Endodermal cell (in vitro differentiated cells): ENCODE data around the gene APEX1. TPM values are rescaled to one million over a fixed set of nuclear protein-coding genes. Genes with fewer than 3 reads are reported as not detected.

Experiments used
- DNase-seq: peaks from one replicate; pipeline ENCODE4 v3.0.0-alpha.2; 2017
- H3K27ac ChIP-seq: 2 replicates; pipeline ENCODE4 v1.5.1; 2013; ENCODE audit warnings: mild to moderate bottlenecking, low read depth, low read length, moderate library complexity
- H3K27me3 ChIP-seq: 2 replicates; pipeline ENCODE4 v1.6.1; 2013; ENCODE audit warnings: mild to moderate bottlenecking, low read length, moderate library complexity; ENCODE audit not compliant: insufficient read depth, control insufficient read depth, poor library complexity, severe bottlenecking
- H3K36me3 ChIP-seq: 2 replicates; pipeline ENCODE4 v1.7.0; 2013; ENCODE audit warnings: mild to moderate bottlenecking, low read length, moderate library complexity; ENCODE audit not compliant: control insufficient read depth, insufficient read depth
- H3K4me1 ChIP-seq: one replicate; pipeline ENCODE4 v1.7.0; 2013; ENCODE audit warnings: low read length; ENCODE audit not compliant: control insufficient read depth, insufficient read depth
- H3K4me3 ChIP-seq: 2 replicates; pipeline ENCODE4 v1.5.1; 2013; ENCODE audit warnings: mild to moderate bottlenecking, low read length, moderate library complexity
- H3K9ac ChIP-seq: 2 replicates; pipeline ENCODE4 v1.6.1; 2013; ENCODE audit warnings: mild to moderate bottlenecking, low read length, moderate library complexity; ENCODE audit not compliant: poor library complexity, severe bottlenecking; ENCODE audit errors: extremely low read depth
- H3K9me3 ChIP-seq: 2 replicates; pipeline ENCODE4 v1.6.1; 2013; ENCODE audit warnings: mild to moderate bottlenecking, low read length, moderate library complexity; ENCODE audit not compliant: control insufficient read depth
- H3K27ac Mint-ChIP-seq: 2 replicates; pipeline ENCODE4 v1.8.0; 2020; ENCODE audit warnings: mixed read lengths
- H3K27me3 Mint-ChIP-seq: 2 replicates; pipeline ENCODE4 v1.8.0; 2021; ENCODE audit warnings: mild to moderate bottlenecking, mixed read lengths; ENCODE audit not compliant: insufficient read depth
- H3K36me3 Mint-ChIP-seq: 2 replicates; pipeline ENCODE4 v1.8.0; 2020; ENCODE audit warnings: low read depth, mixed read lengths
- H3K4me1 Mint-ChIP-seq: 2 replicates; pipeline ENCODE4 v1.8.0; 2020; ENCODE audit warnings: mixed read lengths
- H3K4me3 Mint-ChIP-seq: 2 replicates; pipeline ENCODE4 v1.8.0; 2020; ENCODE audit warnings: mild to moderate bottlenecking, moderate library complexity, mixed read lengths
- H3K9me3 Mint-ChIP-seq: 2 replicates; pipeline ENCODE4 v1.8.0; 2020; ENCODE audit warnings: mild to moderate bottlenecking, mixed read lengths
- WGBS, 2 experiments: methylation state at CpG; one replicate each; pipeline versions ENCODE4 v1.1.5 to v1.1.7; 2013; ENCODE audit warnings: missing lambda C conversion rate in 2 of 2, mixed read lengths in 1 of 2; ENCODE audit not compliant: insufficient coverage in 1 of 2, insufficient read length in 1 of 2; 5-methylcytosine and 5-hydroxymethylcytosine counted together
- total RNA-seq, 2 donors: library from RNA; stranded (reverse); fragmentation: NEBNext Ultra II Directional in 1 of 2; extraction: Animal tissue kit (Norgen Biotek cat#: 25700) in 1 of 2; gene quantifications; 2 replicates in 1 of 2; 3 replicates in 1 of 2; pipeline ENCODE4 v1.2.1, GENCODE V29; 2021
- TF ChIP-seq, protein P1 (sequence below): fragments of 200-600 bp; sonication (generic); conservative IDR thresholded peaks from 2 replicates; pipeline ENCODE4 v1.5.0; 2021; ENCODE audit warnings: antibody characterized with exemption, mild to moderate bottlenecking

Gene APEX1
- total RNA-seq, 2 donors from 2014 or later: 228 to 249 TPM

GRCh38 chr14:20418501-20418909, 36.5 kb upstream of the APEX1 start:
- H3K36me3 Mint-ChIP-seq: no peaks in the 10 kb centered on the region

GRCh38 chr14:20419419-20419818, 35.6 kb upstream of the APEX1 start:
- no peaks in the 10 kb centered on the region for H3K9me3 Mint-ChIP-seq
- H3K36me3 Mint-ChIP-seq: no peaks in the 10 kb centered on the region
- no peak overlapping the region for H3K27ac Mint-ChIP-seq
- peaks cover 29% of the 10 kb centered on the region for H3K4me1 Mint-ChIP-seq
- Histone ChIP-seq H3K4me3 (no peak overlapping the region), H3K27ac (no peak overlapping the region), H3K9me3 (no peaks in the 10 kb centered on the region), H3K9ac (no peak overlapping the region), H3K4me1 (peaks cover 9% of the 10 kb centered on the region), H3K36me3 (no peaks in the 10 kb centered on the region), H3K27me3 (no peaks in the 10 kb centered on the region)
- no peak for DNase-seq
- TF ChIP-seq, protein P1, sequence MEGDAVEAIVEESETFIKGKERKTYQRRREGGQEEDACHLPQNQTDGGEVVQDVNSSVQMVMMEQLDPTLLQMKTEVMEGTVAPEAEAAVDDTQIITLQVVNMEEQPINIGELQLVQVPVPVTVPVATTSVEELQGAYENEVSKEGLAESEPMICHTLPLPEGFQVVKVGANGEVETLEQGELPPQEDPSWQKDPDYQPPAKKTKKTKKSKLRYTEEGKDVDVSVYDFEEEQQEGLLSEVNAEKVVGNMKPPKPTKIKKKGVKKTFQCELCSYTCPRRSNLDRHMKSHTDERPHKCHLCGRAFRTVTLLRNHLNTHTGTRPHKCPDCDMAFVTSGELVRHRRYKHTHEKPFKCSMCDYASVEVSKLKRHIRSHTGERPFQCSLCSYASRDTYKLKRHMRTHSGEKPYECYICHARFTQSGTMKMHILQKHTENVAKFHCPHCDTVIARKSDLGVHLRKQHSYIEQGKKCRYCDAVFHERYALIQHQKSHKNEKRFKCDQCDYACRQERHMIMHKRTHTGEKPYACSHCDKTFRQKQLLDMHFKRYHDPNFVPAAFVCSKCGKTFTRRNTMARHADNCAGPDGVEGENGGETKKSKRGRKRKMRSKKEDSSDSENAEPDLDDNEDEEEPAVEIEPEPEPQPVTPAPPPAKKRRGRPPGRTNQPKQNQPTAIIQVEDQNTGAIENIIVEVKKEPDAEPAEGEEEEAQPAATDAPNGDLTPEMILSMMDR: no peak
- WGBS, 2 experiments: 100% methylated on average over 1 of the region's 1 CpG
- no peaks in the 10 kb centered on the region for H3K27me3 Mint-ChIP-seq
- no peak overlapping the region for H3K4me3 Mint-ChIP-seq

More at GRCh38 chr14:20418501-20418909, 36.5 kb upstream of the APEX1 start:
- Mint-ChIP-seq H3K27me3 (no peaks in the 10 kb centered on the region), H3K4me3 (no peak overlapping the region), H3K27ac (peak overlapping the region; percentile 13), H3K9me3 (no peaks in the 10 kb centered on the region), H3K4me1 (peaks cover 33% of the 10 kb centered on the region)
- Histone ChIP-seq H3K27ac (no peak overlapping the region), H3K9ac (no peak overlapping the region), H3K4me3 (no peak overlapping the region), H3K36me3 (no peaks in the 10 kb centered on the region), H3K4me1 (peaks cover 9% of the 10 kb centered on the region), H3K9me3 (no peaks in the 10 kb centered on the region), H3K27me3 (no peaks in the 10 kb centered on the region)
- 84 to 89% methylated on average over 2 of the region's 2 CpGs for WGBS, 2 experiments
- TF ChIP-seq, protein P1: no peak
- DNase-seq: no peak

DNA sequence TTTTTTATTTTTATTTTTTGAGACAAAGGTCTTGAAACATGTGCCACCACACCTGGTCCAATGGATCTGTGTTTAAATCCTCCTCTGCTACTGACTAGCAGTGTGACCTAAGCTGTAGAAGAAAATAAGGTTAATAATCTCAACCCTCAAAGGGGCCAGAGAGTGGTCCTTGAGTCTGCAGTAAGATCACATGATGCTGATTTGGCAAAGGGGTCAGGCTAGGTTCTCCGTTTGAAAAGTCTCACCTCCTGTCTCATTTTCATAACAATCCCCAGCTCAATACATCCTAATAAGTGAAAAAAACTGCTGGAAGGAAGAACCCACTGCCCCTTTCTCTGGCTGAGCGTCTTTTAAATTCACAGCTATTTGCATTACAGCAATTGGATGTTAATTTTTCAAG, 33.8 kb upstream of the APEX1 start:
- TF ChIP-seq, protein P1: no peak
- no peak overlapping the region for H3K9ac ChIP-seq
- Mint-ChIP-seq H3K9me3 (no peaks in the 10 kb centered on the region), H3K27me3 (no peaks in the 10 kb centered on the region), H3K27ac (no peak overlapping the region), H3K4me1 (peaks cover 25% of the 10 kb centered on the region), H3K4me3 (no peak overlapping the region), H3K36me3 (no peaks in the 10 kb centered on the region)
- H3K36me3 ChIP-seq: no peaks in the 10 kb centered on the region
- no peak overlapping the region for H3K4me3 ChIP-seq
- DNase-seq: no peak
- H3K27me3 ChIP-seq: no peaks in the 10 kb centered on the region
- H3K9me3 ChIP-seq: no peaks in the 10 kb centered on the region
- H3K27ac ChIP-seq: no peak overlapping the region
- WGBS, 2 experiments: 40 to 44% methylated on average over 2 of the region's 2 CpGs
- H3K4me1 ChIP-seq: peaks cover 9% of the 10 kb centered on the region
